GM19238 (cell line): Measurements from ENCODE around the gene IAH1.
A peak's percentile ranks its signal among the peaks of the same experiment; 100 is the strongest.
"Not testable (repeated sequence)": the region's sequence is repeated elsewhere in the genome, so short reads cannot be mapped to it uniquely, and the experiment has no call there.

ENCODE experiments used
- DNase-seq: peaks from one replicate; pipeline ENCODE4 v3.0.0; 2011; ENCODE audit warnings: low spot score; ENCODE audit not compliant: insufficient read length

IAH1 gene

DNA sequence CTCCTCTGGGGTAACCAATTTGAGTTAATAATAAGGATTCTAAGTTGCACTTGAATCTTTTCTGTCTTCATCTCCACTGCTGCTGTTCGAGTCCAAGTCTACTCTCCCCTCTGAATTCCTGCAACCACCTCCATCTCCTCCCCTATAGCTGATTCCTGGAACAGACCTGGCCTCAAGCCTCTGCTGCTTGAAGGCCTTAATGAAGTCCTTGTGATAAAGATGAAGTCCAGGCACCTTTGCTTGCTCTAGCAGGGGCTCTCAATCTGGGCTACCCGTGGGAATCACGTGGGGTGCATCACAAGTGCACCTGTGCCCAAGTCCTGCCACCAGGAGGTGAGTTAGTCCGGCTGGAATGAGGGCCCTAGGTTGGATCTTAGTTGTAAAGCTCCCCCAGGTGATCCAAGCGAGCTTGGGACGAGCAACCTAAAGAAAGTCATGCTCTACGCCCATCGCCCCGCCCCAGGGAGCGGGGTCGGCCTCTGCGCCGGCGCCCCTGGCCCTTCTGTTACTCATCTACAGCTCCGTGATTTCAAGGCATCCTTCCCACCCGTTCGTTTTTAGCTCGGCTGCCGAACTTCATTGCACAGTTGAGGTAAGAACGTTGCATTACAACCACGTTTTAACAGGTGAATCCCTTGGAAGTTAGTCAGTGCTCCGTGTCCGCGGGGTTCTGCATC is 905 bp upstream of the IAH1 start:
- DNase-seq: peak; percentile 14

DNA sequence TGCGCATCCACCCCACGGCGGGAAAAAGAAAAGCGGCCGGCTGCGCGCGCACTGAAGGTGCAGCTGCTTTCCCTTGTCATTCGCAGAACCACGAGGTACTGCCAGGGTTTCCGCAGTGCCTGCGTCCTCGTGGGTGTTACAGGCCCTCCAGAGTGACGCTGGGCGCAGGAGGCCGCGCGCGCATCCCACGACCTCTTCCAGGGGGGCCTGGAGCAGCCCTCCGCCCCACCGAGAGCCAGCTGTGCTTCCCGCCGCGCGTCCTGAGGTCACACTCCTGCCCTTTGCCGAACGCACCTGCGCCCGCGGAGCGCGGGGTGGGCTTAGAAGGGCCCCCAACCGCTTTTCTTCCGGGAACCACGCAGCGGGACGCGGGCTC is 378 bp upstream of the IAH1 start:
- DNase-seq: peak; percentile 44

DNA sequence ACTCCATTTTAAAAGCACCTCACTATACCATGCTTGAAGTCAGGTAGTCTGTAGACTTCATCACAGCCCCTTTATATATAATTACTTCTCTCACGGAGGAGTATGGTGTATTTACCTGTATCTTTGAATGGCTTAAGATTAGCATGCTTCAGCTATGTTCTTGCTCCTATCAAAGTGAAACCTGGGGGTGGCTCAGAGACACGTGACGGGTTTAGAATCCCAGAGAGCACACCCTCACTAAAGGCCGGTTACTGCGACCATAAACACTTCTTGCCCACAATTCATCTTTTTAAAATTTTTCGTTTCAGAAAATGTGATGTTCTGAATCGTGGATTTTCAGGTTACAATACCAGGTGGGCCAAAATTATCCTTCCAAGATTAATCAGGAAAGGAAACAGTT is 3.6 kb downstream of the IAH1 start:
- no peak for DNase-seq

DNA sequence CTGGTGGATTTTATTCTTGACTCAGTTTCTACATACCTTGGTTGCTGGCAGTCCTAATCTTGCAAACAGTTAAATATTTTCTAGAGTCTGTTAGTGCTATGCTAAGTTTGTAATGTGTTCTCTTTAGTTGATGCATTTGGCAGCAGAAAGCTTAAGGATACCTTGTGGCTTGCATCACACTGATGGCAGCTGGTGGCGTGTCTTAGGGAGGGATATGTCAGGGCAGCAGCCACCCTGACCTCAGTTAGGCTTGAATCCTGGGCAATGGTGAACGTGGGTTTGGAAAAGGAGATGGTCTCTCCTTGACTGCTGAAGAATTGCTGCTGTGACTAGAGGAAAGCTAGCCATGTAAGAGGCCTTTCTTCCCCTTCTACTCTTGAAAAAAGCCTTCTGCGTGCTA is 4.2 kb downstream of the IAH1 start:
- DNase-seq: no peak

DNA sequence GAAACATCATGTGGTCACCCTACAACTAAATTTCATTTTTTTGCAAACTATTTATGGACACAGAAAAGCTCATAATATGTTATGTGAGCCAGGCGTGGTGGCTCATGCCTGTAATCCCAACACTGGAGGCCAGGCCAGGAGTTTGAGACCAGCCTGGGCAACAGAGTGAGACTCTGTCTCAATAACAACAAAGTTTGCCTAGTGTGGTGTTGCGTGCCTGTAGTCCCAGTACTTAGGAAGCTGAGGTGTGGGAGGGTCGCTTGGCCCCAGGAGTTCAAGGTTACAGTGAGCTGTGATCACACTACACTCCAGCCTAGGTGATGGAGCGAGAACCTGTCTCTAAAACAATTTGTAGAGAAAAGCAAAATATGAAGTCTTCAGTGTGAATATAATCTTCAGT is 5.8 kb downstream of the IAH1 start:
- no peak for DNase-seq

DNA sequence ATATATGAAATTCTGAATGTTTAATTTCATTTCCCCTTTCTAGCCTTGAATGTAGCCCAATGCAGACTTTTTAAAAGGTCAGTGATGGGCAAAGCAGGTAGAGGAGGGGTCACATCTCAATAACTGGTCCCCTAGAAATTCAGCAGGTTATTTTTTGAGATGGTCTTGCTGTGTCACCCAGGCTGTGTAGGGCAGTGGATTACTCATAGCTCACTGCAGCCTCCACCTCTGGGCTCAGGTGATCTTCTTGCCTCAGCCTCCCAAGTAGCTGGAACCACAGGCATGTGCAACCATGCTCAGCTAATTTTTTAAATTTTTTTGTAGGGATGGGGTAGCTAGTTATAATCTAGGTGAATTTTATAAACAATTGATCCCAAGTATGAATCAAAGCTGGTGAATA is 8.8 kb downstream of the IAH1 start:
- no peak for DNase-seq

DNA sequence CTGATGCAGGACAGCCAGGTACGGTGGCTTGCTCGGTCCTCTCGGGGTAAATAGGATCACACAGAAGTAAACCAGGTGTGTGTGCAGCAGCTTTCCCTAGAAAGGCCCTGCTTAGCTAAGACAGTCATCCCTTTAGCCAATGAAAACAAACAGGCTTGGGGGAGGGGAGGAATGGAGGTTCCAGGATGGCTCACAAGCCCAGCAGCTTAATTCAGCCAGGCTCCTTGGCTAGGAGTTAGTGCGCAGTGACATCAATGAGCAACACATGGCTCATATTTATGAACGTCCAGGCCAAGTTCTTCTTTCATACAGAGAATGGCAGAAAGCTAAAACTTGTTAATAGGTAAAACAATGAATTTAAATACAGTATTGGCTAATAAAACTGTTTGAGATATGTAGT is 10.2 kb downstream of the IAH1 start:
- no peak for DNase-seq

DNA sequence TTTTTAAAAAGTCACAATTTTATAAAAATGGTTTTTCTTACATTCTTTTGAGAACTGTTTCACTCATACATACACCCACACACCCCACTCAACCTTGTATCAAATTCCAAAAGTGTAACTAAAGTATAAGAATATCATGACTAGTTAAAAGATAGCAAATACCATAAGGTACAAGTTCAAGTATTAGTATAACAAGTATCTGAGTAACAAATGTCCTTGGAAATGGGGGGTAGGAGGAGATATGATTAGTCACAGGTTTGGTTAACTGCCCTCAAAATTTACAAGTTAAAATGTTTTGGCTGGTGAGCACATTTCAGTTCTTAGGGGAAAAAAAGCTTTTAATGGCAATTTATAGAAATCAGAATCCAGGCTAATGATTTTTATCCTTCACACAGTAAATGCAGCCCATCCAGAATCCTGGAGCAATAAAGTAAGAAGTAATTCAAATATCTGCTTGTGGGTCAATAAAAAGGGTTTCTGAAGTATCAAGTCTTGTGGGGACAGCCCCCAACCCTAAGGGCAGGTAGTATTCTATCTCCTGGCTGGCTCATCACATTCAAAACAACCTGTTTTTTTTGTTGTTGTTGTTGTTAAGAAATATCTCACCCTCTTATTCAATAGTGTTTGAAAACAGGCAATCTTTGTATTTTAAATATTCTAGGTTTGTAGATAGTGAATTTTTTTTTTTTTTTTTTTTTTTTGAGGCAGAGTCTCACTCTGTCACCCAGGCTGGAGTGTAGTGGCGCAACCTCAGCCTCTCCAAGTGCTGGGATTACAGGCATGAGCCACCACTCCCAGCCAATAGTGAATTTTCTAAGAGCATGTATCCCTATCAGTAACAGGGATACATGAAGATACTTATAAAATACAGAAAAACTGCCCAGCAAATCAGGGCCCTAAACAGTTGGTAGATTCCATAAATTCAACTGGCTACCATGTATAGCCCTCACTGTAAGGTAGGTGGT is 14.5 kb downstream of the IAH1 start:
- no peak for DNase-seq

DNA sequence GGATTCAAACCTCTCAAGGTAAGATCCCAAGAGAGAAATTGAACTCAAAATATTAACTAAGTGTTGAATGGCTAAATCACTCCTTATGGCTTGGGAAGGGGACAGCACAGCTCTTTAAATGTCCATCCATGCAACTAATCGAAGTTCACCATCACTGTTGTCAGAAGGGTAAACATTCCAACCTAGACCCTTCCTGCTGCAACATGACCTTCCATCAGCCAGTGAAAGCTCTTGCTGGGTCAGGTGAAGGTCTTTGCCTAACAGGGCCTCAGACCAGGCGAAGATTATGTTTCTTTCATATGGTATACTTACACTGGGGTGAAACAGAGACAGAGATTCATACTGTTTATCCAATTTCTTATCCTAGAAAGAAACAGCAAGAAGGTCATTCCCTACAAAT is 16.4 kb downstream of the IAH1 start:
- DNase-seq: no peak

DNA sequence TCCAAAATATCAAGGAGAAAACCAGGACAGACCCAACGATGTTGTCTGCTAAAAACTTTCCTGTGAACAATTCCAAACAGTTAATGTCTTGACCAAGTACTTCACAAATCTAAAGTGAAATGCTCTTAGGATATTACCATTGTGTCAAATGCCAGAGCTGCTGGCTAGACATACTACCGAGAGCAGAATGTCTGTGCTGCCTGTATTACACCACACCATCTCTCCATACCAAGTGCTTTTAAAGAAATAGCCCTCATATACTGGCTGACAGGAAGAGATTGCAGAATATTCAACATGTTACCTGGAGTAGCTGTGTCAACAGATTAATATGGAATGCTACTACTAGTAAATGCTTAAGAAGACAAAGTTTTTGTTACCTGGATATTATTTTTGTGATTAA is 18.6 kb downstream of the IAH1 start:
- DNase-seq: no peak

DNA sequence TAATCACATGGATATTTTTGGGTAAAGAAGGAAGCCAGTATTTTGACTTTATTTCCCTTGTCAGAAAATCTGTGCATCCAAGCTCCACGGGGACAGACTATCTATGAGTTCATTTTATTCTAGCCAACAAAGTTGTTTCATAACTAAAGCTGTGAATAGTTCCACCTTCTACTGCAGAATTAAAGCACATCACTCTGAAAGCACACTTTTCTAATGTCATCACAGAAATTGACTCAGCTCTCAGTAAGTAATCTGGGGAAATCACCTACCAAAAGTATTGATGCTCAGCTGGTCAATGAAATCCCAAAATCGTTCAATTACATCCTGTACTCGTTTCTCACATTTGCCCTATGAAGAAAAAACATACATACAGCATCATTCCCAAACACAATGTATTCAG is 19.1 kb downstream of the IAH1 start:
- no peak for DNase-seq

DNA sequence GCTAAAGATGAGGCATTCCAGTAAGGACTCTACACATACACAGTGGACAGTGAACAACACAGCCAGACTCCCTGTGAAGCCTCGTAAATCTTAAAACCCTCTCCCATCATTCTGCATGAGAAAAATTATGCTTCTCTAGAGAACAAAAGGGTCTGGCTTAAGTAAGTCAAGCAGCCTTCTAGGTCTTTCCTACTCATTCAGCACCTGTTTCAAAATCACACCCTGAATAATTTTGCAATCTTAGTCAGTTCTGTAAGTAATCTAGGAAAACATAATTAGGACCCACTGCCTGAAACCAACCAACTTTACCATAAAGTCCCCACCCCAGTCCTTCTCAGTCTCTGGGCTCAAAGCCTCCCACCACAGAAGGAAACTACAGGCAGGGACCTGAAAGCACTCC is 19.7 kb downstream of the IAH1 start:
- DNase-seq: no peak

DNA sequence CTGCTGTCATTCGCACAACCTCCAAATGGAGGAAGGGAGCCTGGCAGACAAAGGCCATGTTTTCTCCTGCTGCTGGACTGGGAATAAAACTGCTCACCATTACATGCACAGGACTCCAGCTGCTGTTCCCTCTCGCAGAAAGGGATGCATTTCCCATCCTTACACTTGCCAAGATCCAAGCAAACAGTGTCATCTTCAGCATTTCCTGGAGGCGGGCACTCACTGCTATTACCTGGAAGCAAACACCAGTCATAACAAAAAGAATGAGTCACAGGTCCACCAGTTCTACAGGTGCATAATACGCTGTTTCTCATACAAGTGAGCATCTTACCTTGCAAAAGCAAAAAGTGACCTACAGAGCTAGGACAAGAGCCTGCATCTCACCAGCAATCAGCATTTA is 22.7 kb downstream of the IAH1 start:
- DNase-seq: no peak

DNA sequence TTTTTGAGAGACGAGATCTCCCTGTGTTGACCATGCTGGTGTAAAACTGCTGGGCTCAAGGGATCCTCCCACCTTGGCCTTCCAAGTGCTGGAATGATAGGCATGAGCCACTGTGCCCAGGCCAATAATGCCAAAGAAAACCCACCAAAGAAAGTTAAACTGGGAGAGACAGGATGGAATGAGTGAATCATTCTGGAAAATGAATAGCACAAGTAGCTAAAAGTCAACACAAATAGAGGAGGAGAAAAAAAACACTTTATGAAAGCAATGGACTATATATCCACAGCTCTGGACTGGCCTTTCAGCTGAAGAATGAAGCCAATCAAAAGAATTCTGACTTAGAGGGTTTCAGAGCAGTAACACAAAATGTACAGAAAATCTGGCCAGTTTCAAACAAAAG is 23.9 kb downstream of the IAH1 start:
- no peak for DNase-seq

DNA sequence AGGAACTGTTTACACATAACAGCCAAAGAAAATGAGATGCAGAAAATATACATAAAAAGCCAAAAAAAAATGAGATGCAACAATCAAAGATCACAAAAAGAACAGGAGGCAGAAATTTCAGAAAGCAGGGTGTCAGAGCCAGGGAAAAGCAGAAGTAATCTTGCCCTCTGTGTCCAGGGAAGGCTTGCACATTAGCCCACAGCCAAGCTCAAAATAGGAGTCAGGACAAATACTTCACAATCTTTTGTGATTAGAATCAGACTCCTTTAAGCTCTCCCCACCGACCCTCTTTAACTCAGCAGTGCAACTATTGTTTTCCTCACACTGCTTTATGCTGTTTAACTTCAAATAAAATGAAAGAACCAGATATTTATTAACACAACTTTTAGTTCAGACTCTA is 34.6 kb downstream of the IAH1 start:
- DNase-seq: no peak

DNA sequence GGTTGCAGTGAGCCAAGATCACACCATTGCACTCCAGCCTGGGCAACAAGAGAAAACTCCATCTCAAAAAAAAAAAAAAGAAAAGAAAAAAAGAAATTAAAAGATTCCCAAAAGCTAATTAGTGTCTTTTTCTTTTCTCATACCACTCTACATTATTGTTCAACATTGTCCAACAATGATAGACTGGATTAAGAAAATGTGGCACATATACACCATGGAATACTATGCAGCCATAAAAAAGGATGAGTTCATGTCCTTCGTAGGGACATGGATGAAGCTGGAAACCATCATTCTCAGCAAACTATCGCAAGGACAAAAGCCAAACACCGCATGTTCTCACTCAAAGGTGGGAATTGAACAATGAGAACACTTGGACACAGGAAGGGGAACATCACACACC is 39.6 kb downstream of the IAH1 start:
- not testable (repeated sequence) for DNase-seq

DNA sequence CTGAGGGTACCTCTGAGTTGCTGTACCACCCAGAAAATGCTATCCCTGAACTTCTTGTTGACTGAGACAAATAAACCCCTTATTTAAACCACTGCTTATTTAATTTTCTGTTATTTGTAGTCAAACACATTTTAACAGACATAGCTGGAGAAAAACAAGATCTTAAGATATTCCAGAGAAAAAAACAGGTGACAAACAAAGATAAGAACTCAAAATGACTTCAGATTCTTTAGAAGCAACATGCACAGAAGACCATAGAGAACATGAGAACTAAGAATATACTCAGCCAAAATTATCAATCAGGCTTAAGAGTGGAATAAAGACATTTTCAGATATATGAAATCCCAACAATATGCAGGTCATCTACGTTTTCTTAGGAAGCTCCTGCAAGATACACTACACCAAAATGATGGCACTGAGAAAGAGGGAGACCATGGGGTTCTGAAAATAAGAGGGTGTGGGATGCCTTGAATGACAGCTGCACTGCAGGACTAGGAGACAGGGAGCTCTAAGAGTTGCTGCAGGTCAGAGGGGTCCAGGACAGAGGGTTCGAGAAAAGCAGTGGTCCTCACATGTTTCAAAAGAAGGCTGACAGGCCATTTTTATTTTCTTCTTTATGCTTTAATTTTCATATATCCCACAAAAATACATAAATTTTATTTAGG is 42.9 kb downstream of the IAH1 start:
- no peak for DNase-seq

DNA sequence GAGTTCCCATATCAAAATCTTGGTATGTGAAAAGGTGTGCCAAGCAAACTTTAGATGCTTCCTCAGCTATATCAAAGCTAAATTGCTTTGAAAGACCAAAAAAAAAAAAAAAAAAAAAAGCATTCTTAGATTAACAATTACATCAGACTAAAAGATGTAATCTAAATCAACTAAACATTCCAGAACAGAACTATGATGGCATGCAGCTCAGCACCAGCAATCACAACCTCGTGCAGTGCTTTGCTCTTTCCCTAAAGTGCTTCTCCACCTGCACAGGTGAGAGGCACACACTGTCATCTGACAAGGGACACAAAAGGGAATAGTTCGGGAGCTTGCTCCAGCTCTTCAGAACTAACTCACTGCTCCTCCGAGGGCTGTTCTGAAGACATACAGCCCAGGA is 43.8 kb downstream of the IAH1 start:
- DNase-seq: no peak

DNA sequence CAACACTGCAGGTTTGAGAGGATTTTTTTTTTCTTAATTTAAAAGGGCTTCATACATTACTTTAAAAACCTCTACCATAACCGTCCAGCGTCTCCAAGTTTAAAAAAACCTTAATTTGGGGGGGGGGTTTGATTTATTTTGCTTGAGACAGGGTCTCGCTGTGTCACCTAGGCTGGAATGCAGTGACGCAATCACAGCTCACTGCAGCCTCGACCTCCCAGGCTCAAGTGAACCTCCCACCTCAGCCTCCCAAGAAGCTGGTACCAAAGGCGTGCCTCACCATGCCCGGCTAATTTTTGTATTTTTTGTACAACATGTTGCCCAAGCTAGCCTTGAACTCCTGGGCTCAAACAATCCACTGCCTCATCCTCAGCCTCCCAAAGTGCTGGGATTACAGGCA is 44.4 kb downstream of the IAH1 start:
- no peak for DNase-seq

DNA sequence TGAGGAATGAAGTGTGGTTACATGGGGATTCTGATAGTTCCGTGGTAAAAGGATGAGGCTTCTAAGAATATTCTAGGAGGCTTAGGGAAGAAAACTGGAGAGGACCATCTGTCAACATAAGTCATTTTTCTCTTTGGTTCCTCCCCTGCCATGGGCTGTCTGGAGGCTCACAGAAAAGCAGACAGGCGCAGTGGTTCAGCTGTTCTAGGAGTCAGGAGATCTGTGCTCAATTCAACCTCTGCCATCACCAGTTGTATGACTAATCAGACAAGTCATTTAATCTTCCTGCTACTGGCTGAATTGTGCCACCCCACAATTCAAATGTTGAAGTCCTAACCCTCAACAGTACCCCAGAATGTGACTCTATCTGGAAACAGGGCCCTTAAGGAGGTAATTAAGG is 44.9 kb downstream of the IAH1 start:
- no peak for DNase-seq

DNA sequence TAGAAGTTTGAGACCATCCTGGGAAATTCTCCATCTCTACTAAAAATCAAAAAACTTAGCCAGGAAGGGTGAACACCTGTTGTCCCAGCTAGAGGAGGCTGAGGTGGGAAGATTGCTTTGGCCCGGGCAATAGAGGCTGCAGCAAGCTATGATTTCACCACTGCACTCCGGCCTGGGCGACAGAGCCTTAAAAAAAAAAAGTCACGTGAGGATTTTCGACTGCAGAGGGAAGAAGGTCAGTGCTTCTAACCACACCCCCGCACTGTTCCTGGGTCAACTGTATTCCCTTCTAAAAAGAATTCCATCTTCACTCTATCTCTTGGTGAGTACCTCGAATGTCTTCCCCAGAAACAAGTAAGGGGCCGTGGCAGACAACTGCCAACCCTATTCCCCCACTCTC is 49.9 kb downstream of the IAH1 start:
- DNase-seq: no peak

DNA sequence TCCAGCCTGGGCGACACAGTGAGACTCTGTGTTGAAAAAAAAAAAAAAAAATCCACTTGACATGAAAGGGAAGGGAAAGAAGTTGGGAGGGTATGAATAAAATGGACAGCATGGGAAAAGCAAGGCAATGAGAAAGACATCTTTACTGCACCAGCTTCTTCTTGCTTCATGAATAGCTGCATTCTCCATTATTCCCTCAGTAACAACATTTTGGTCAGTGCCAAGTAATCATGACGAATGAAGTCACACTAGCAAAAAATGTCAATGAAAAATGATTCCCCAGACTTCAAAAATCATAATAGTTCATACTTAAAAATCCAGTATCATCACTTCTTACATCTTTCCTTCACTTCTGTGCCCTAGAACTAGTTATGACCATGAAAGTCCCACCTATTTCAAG is 50.9 kb downstream of the IAH1 start:
- DNase-seq: no peak
